OCI-LY1 (cell line): ENCODE results near the gene TTC9.

Experiments used
- H2AFZ ChIP-seq: fragments of 200-600 bp; sonication (generic), shearing (Covaris generic); 2 replicates; pipeline ENCODE4 v1.6.0; 2014; ENCODE audit warnings: antibody characterized with exemption, mild to moderate bottlenecking, low read length
- H3F3A ChIP-seq: fragments of 200-600 bp; sonication (generic), shearing (Covaris generic); 2 replicates; pipeline ENCODE4 v1.6.0; 2014; ENCODE audit warnings: mild to moderate bottlenecking, antibody characterized with exemption, low read length, moderate library complexity; ENCODE audit not compliant: insufficient read depth
- H3K27ac ChIP-seq: fragments of 200-600 bp; sonication (generic); 2 replicates; pipeline ENCODE4 v1.5.1; 2014; ENCODE audit warnings: low read length, mixed run types, mild to moderate bottlenecking, low read depth; ENCODE audit not compliant: poor library complexity, severe bottlenecking
- H3K27me3 ChIP-seq: fragments of 200-600 bp; sonication (generic); 2 replicates; pipeline ENCODE4 v1.6.0; 2014; ENCODE audit warnings: antibody characterized with exemption, mild to moderate bottlenecking, low read length, moderate library complexity; ENCODE audit not compliant: insufficient read depth
- H3K36me3 ChIP-seq: fragments of 200-600 bp; sonication (generic); 2 replicates; pipeline ENCODE4 v1.6.1; 2014; ENCODE audit warnings: mild to moderate bottlenecking, antibody characterized with exemption, low read length, moderate library complexity, mixed read lengths; ENCODE audit not compliant: insufficient read depth
- H3K4me1 ChIP-seq: fragments of 200-600 bp; sonication (generic); 2 replicates; pipeline ENCODE4 v1.5.1; 2014; ENCODE audit warnings: mild to moderate bottlenecking, low read length, moderate library complexity; ENCODE audit not compliant: insufficient read depth, severe bottlenecking
- H3K4me2 ChIP-seq: fragments of 200-600 bp; sonication (generic), shearing (Covaris generic); 2 replicates; pipeline ENCODE4 v1.6.1; 2014; ENCODE audit warnings: low read length
- H3K4me3 ChIP-seq: fragments of 200-600 bp; sonication (generic); 2 replicates; pipeline ENCODE4 v1.5.1; 2014; ENCODE audit warnings: low read length, low read depth, mild to moderate bottlenecking, mixed read lengths; ENCODE audit not compliant: poor library complexity, severe bottlenecking
- H3K79me2 ChIP-seq: fragments of 200-600 bp; shearing (Covaris generic); 2 replicates; pipeline ENCODE4 v1.6.1; 2016; ENCODE audit warnings: mixed run types, low read length, mixed read lengths; ENCODE audit not compliant: insufficient read depth
- H3K9ac ChIP-seq: fragments of 200-600 bp; sonication (generic), shearing (Covaris generic); 2 replicates; pipeline ENCODE4 v1.6.1; 2014; ENCODE audit warnings: mild to moderate bottlenecking, low read length, mixed read lengths
- H3K9me2 ChIP-seq: fragments of 200-600 bp; sonication (generic), shearing (Covaris generic); 2 replicates; pipeline ENCODE4 v1.6.1; 2014; ENCODE audit warnings: low read depth, mild to moderate bottlenecking, low read length, mixed read lengths
- H3K9me3 ChIP-seq: fragments of 200-600 bp; shearing (Covaris generic); 2 replicates; pipeline ENCODE4 v1.6.1; 2014; ENCODE audit warnings: low read length, mixed read lengths
- H4K20me1 ChIP-seq: fragments of 200-600 bp; sonication (generic), shearing (Covaris generic); 2 replicates; pipeline ENCODE4 v1.6.0; 2016; ENCODE audit warnings: mild to moderate bottlenecking, low read length; ENCODE audit not compliant: insufficient read depth
- CTCF ChIP-seq: fragments of 200-600 bp; sonication (generic), shearing (Covaris generic); IDR thresholded peaks from 2 replicates; pipeline ENCODE4 v1.5.1; 2017; ENCODE audit warnings: mild to moderate bottlenecking, antibody characterized with exemption, low read length, moderate library complexity, mixed read lengths
- EZH2 ChIP-seq: fragments of 200-600 bp; sonication (generic), shearing (Covaris generic); IDR thresholded peaks from 2 replicates; pipeline ENCODE4 v1.8.0; 2017; ENCODE audit warnings: borderline replicate concordance, mixed run types, mild to moderate bottlenecking, antibody characterized with exemption, low read length, moderate library complexity, mixed read lengths

The TTC9 gene

DNA sequence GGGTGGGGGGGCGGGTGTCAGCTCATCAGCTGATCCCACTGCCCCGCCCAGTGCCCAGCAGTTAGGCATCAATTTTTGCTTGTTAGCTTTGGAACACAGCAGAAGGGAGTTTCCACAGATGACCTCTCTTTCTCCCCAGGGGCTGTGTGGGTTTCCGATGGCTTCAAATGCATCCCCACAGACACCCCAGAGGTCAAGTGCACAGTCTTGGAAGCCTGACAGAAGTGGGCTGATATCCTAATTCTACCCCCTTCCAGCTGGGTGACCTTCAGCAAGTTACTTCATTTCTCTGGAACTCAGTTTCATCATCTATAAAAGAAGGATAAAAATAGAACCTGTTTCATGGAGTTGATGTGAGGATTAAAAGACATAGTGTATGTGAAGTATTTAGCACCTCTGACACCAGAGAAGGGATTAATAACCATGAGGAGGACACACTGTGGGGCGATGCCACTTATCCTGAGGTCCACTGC is 22.0 kb downstream of the TTC9 start:
- Histone ChIP-seq H3K9ac (peak overlapping the region; percentile 42), H3K36me3 (peaks cover 22% of the 10 kb centered on the region; the same call in 1 of the 2 replicates), H3K4me1 (peaks cover 100% of the 10 kb centered on the region), H2AFZ (no peak overlapping the region), H3K27ac (peak overlapping the region; percentile 99), H3K9me3 (no peaks in the 10 kb centered on the region), H3K9me2 (no peaks in the 10 kb centered on the region), H3K79me2 (0 out of 2 replicates have a peak, but pooled peaks cover 6% of the 10 kb centered on the region), H4K20me1 (no peaks in the 10 kb centered on the region), H3F3A (peaks cover 8% of the 10 kb centered on the region), H3K27me3 (no peaks in the 10 kb centered on the region), H3K4me2 (peak overlapping the region; percentile 57), H3K4me3 (peak overlapping the region; percentile 2)
- TF ChIP-seq CTCF (no peak), EZH2 (no peak)

DNA sequence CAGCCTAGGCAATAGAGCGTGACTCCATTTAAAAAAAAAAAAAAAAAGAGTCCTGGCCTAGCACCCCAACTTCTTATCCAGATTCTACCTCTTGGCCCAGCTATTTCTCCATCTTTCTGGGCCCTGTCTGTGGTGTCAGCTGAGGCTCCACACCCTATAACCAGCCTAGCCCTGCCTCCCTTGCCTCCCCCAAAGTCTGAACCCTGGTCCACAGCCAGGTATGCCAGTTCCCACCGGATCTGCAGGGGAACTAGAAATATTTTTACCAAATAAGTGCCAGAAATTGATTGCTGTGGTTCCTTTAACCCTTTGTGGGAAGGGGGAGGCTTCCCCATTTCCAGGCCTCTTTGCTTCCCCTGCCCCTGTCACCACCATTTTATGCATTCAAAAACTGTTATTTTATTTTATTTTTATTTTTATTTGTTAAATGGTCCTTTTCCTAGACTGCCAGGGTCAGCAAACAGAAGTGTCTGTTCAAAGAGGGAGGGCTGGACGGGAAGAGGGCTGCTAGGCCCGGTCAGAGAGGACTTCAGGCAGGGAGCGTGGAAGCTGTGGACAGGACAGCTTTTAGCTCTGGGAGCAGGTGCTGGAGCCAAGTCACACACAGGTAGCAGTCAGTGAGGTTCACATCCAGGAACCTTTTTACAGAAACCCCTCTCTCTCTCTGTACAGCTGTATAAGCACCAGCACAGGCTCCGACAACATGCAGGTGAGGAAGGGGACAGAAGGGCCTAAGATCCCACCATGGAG is 23.2 kb downstream of the TTC9 start:
- H3K9me3 ChIP-seq = no peaks in the 10 kb centered on the region
- 0 out of 2 replicates have a peak, but pooled peaks cover 2% of the 10 kb centered on the region for H3K79me2 ChIP-seq
- peak overlapping the region; percentile 99 for H3K27ac ChIP-seq
- peaks cover 25% of the 10 kb centered on the region; the same call in 1 of the 2 replicates for H3K36me3 ChIP-seq
- peak overlapping the region; percentile 54 for H3K9ac ChIP-seq
- H2AFZ ChIP-seq = no peak overlapping the region
- H3K4me1 ChIP-seq = peaks cover 98% of the 10 kb centered on the region
- peak overlapping the region; percentile 17 for H3K4me3 ChIP-seq
- TF ChIP-seq EZH2 (no peak), CTCF (no peak)
- no peaks in the 10 kb centered on the region for H3K9me2 ChIP-seq
- H3K27me3 ChIP-seq = no peaks in the 10 kb centered on the region
- H4K20me1 ChIP-seq = no peaks in the 10 kb centered on the region
- peak overlapping the region; percentile 57 for H3K4me2 ChIP-seq
- peaks cover 8% of the 10 kb centered on the region for H3F3A ChIP-seq

GRCh38 chr14:70665448-70666360 is 24.0 kb downstream of the TTC9 start:
- Histone ChIP-seq H3K27ac (peak overlapping the region; percentile 99), H3K4me1 (peaks cover 90% of the 10 kb centered on the region)

More at GRCh38 chr14:70665448-70666360, 24.0 kb downstream of the TTC9 start:
- Histone ChIP-seq H3K36me3 (peaks cover 33% of the 10 kb centered on the region; the same call in 1 of the 2 replicates), H4K20me1 (no peaks in the 10 kb centered on the region), H3K4me3 (peak overlapping the region; percentile 32), H3K9me3 (no peaks in the 10 kb centered on the region), H3F3A (peaks cover 8% of the 10 kb centered on the region), H3K27me3 (no peaks in the 10 kb centered on the region), H3K9me2 (no peaks in the 10 kb centered on the region), H3K79me2 (no peaks in the 10 kb centered on the region), H3K4me2 (peak overlapping the region; percentile 57), H2AFZ (no peak overlapping the region), H3K9ac (peak overlapping the region; percentile 56)
- TF ChIP-seq EZH2 (no peak), CTCF (no peak)
